Ishikawa (cell line): ENCODE measurements around the gene THSD7A.

Experiments
- CEBPB ChIP-seq: IDR thresholded peaks from 2 replicates; pipeline ENCODE4 v1.6.1; 2012
- CREB1 ChIP-seq: IDR thresholded peaks from 2 replicates; pipeline ENCODE4 v1.6.1; 2012; ENCODE audit warnings: low read depth
- EGR1 ChIP-seq: IDR thresholded peaks from 2 replicates; pipeline ENCODE4 v1.6.1; 2012
- EP300 ChIP-seq: IDR thresholded peaks from 2 replicates; pipeline ENCODE4 v1.6.1; 2012; ENCODE audit warnings: borderline replicate concordance
- FOXM1 ChIP-seq: IDR thresholded peaks from 2 replicates; pipeline ENCODE4 v1.6.1; 2012; ENCODE audit warnings: low read depth, borderline replicate concordance
- NFIC ChIP-seq: IDR thresholded peaks from 2 replicates; pipeline ENCODE4 v1.6.1; 2012
- RAD21 ChIP-seq: IDR thresholded peaks from 2 replicates; pipeline ENCODE4 v1.6.1; 2012; ENCODE audit warnings: low read depth
- TAF1 ChIP-seq: IDR thresholded peaks from 2 replicates; pipeline ENCODE4 v1.6.1; 2012; ENCODE audit warnings: low read depth, mild to moderate bottlenecking
- TCF12 ChIP-seq: IDR thresholded peaks from 2 replicates; pipeline ENCODE4 v1.6.1; 2012; ENCODE audit warnings: low read depth
- TEAD4 ChIP-seq: IDR thresholded peaks from 2 replicates; pipeline ENCODE4 v1.6.1; 2012
- YY1 ChIP-seq: IDR thresholded peaks from 2 replicates; pipeline ENCODE4 v1.6.1; 2012; ENCODE audit warnings: low read depth
- ZBTB7A ChIP-seq: IDR thresholded peaks from 2 replicates; pipeline ENCODE4 v1.6.1; 2012; ENCODE audit warnings: low read depth
- TF ChIP-seq, protein P1 (sequence below): IDR thresholded peaks from 2 replicates; pipeline ENCODE4 v1.6.1; 2012
- TF ChIP-seq, protein P2 (sequence below): IDR thresholded peaks from 2 replicates; pipeline ENCODE4 v1.6.1; 2012; ENCODE audit warnings: low read depth, mild to moderate bottlenecking
- TF ChIP-seq, protein P3 (sequence below): IDR thresholded peaks from 2 replicates; pipeline ENCODE4 v1.6.1; 2012

The THSD7A gene

DNA sequence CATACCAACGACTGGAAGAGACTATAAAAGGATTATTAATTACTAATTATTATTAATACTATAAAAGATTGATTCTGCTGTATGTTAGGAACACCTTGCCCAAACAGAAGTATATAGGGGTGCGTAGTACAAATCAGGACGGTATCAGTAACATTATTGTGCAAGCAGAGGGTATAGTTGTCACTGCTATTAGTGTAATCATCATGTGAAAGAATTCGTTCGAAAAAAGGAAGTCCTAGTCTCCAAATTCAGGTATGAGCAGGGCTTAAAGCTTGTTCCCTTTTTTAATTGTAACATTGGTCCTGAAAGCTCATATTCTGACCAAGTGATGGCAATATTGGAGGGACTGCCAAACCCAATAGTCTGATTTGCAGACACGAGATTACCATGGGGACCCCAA is 81.8 kb downstream of the THSD7A start:
- TF ChIP-seq, protein P1, sequence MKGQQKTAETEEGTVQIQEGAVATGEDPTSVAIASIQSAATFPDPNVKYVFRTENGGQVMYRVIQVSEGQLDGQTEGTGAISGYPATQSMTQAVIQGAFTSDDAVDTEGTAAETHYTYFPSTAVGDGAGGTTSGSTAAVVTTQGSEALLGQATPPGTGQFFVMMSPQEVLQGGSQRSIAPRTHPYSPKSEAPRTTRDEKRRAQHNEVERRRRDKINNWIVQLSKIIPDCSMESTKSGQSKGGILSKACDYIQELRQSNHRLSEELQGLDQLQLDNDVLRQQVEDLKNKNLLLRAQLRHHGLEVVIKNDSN: no peak
- TF ChIP-seq, protein P2, sequence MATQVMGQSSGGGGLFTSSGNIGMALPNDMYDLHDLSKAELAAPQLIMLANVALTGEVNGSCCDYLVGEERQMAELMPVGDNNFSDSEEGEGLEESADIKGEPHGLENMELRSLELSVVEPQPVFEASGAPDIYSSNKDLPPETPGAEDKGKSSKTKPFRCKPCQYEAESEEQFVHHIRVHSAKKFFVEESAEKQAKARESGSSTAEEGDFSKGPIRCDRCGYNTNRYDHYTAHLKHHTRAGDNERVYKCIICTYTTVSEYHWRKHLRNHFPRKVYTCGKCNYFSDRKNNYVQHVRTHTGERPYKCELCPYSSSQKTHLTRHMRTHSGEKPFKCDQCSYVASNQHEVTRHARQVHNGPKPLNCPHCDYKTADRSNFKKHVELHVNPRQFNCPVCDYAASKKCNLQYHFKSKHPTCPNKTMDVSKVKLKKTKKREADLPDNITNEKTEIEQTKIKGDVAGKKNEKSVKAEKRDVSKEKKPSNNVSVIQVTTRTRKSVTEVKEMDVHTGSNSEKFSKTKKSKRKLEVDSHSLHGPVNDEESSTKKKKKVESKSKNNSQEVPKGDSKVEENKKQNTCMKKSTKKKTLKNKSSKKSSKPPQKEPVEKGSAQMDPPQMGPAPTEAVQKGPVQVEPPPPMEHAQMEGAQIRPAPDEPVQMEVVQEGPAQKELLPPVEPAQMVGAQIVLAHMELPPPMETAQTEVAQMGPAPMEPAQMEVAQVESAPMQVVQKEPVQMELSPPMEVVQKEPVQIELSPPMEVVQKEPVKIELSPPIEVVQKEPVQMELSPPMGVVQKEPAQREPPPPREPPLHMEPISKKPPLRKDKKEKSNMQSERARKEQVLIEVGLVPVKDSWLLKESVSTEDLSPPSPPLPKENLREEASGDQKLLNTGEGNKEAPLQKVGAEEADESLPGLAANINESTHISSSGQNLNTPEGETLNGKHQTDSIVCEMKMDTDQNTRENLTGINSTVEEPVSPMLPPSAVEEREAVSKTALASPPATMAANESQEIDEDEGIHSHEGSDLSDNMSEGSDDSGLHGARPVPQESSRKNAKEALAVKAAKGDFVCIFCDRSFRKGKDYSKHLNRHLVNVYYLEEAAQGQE: no peak
- TF ChIP-seq YY1 (no peak), RAD21 (no peak), EP300 (no peak), TEAD4 (no peak), CREB1 (no peak), ZBTB7A (no peak), CEBPB (no peak)
- TF ChIP-seq, protein P3, sequence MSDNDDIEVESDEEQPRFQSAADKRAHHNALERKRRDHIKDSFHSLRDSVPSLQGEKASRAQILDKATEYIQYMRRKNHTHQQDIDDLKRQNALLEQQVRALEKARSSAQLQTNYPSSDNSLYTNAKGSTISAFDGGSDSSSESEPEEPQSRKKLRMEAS: no peak

DNA sequence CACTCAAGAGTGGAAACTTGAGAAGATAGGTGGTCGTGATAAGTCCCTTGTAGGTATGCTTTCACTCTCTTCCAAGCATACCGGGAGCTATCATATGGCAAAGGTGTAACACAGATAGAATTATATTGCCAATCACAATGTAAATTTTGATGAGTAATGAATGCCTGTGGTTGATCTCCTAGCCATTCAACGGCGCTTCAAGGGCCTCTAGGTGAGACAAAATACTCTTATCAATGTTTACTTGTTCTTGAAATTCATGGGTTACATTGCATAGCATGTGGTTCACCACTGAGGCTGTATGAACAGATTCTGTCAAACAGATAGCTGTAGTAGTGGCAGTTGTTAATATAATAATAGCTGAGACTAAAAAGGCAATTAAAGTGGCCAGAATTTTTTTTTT is 82.4 kb downstream of the THSD7A start:
- TF ChIP-seq, protein P2: no peak
- TF ChIP-seq FOXM1 (no peak), ZBTB7A (no peak), RAD21 (no peak), YY1 (no peak)
- TF ChIP-seq, protein P1: no peak
- TF ChIP-seq, protein P3: no peak

DNA sequence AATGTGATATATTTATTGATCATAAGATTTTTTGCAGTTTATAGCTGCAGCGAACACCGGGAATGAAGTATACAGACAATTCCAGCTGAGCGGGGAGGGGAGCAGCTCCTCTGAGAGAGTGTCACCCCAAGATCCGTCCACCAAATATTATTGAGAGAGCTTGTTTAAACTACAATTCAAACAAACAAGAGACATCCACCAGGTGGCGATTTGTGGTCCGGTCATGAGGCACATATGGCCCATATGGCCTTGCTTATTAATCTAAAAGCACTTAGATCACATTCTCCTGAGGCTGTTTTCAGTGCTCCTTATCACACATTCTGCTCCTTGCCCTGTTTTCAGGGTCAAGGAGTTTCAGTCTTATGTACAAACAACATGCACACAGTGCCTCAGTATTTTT is 83.1 kb downstream of the THSD7A start:
- TF ChIP-seq CEBPB (no peak), TCF12 (no peak), YY1 (no peak), TAF1 (no peak), ZBTB7A (no peak), CREB1 (no peak), NFIC (no peak), EGR1 (no peak), TEAD4 (no peak)
- TF ChIP-seq, protein P3: no peak

DNA sequence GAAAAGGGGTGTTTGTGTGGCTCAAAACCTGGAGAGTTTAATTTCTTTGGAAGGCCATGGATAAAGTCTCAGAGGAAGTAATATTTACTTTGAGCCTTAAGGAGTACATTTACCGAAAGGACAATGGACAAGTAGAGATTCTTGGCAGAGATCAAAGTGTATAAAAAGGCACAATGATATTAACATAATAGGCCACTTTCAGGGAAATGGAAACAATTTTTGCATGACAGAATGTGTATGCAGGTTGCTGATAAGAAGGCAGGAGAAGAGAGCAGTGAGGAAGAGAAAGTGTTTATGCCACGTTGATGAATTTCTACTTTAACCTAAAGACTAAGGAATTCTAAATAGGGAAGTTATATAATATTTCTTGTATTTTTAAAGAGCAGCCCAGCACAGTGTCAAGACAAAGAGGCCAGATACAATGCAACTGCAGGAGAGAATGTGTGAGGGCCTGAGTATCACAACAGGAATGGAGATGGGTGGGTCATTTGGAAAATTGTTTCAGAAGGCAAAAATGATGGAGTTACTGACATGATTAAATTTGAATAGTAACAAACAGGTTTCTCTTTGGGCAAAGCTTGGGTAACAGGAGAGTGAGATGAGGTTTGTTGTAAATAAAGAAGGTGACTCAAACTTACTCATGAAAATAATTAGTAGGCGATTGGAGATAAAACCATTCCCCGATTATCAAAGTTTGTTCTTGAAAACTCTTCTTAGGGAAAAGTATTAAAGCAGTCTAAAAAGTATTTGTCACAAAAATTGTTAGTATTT is 84.1 kb downstream of the THSD7A start:
- TF ChIP-seq YY1: no peak
- no peak for TF ChIP-seq NFIC
- TF ChIP-seq TCF12: no peak
- no peak for TF ChIP-seq EGR1

DNA sequence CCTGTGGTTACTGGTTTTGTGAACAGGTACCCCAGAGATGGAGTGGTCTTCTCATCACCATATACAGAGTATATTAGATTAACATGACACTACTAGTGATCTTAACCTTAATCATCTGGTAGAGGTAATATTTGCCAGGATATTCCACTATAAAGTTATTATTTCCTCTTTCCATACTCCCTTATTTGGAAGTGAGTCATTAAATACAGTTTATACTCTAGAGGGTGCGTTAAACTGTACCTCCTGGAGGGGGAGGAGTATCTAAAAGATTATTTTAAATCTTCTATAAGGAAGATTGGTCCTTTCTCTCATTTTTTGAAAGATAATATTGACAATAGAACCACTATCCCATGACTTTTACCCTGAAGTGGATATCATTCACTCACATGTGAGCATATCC is 85.4 kb downstream of the THSD7A start:
- no peak for TF ChIP-seq EGR1
- no peak for TF ChIP-seq NFIC
- TF ChIP-seq EP300: no peak
- TF ChIP-seq, protein P3: no peak
- TF ChIP-seq CEBPB: no peak
- TF ChIP-seq ZBTB7A: no peak
- TF ChIP-seq YY1: no peak
- no peak for TF ChIP-seq CREB1
- no peak for TF ChIP-seq RAD21
- TF ChIP-seq TAF1: no peak
- TF ChIP-seq TEAD4: no peak
- TF ChIP-seq, protein P2: no peak
